ENCODE measurements around the gene HIBADH. TPM values are rescaled to one million over a fixed set of nuclear protein-coding genes. Genes with fewer than 3 reads are reported as not detected.
"Not testable (repeated sequence)": the region's sequence is repeated elsewhere in the genome, so short reads cannot be mapped to it uniquely, and the experiment has no call there.

The HIBADH gene
- polyA plus RNA-seq, 1 donor (not counting 4 experiments of a cell fraction or from before 2014, with no cell fraction given): 42.6 TPM

GRCh38 chr7:27639851-27640250 is 22.8 kb downstream of the HIBADH start:
- H4K20me1 ChIP-seq (ENCODE audit: control insufficient read depth, extremely low read depth, insufficient read depth, low read length): no peaks in the 10 kb centered on the region
- H3K4me1 ChIP-seq (ENCODE audit: control insufficient read depth, extremely low read depth, insufficient read depth, low read length): no peaks in the 10 kb centered on the region
- DNase-seq (ENCODE audit: low read depth, low spot score) (no peak), FAIRE-seq (no peak)
- no peak overlapping the region for H3K4me2 ChIP-seq (ENCODE audit: control insufficient read depth, extremely low read depth, insufficient read depth, low read depth, low read length)
- no peaks in the 10 kb centered on the region for H3K9me1 ChIP-seq (ENCODE audit: control insufficient read depth, extremely low read depth, insufficient read depth, low read length)
- H3K36me3 ChIP-seq (ENCODE audit: control insufficient read depth in 2 of 2, extremely low read depth in 1 of 2, insufficient read depth in 2 of 2, low read length in 2 of 2): no peaks in the 10 kb centered on the region
- H3K4me3 ChIP-seq (ENCODE audit: control insufficient read depth in 2 of 3, extremely low read depth in 1 of 3, insufficient read depth in 2 of 3, low read depth in 1 of 3, low read length in 3 of 3): no peak overlapping the region
- no peak overlapping the region for H2AFZ ChIP-seq (ENCODE audit: control insufficient read depth, low read length)
- no peak overlapping the region for H3K27ac ChIP-seq (ENCODE audit: control insufficient read depth, insufficient read depth, low read length)
- TF ChIP-seq CTCF (optimal IDR thresholded peaks at IDR 0.05 in 1 of 3, IDR thresholded peaks at IDR 0.05 in 1 of 3, conservative IDR thresholded peaks at IDR 0.05 in 1 of 3; ENCODE audit: extremely low read depth in 1 of 3, insufficient read depth in 2 of 3, low read length in 3 of 3) (no peak), EZH2 (IDR thresholded peaks at IDR 0.05; ENCODE audit: low read length) (no peak)
- no peaks in the 10 kb centered on the region for H3K79me2 ChIP-seq (ENCODE audit: control insufficient read depth, insufficient read depth, low read length)
- no peak overlapping the region for H3K9ac ChIP-seq (ENCODE audit: control insufficient read depth, extremely low read depth, insufficient read depth, low read length)
- dilution Hi-C loops (cut with MboI; ENCODE audit: extremely low pct_ligation_motif_present, low sequenced_read_pairs): no loop called here
- no peaks in the 10 kb centered on the region for H3K9me3 ChIP-seq (ENCODE audit: control insufficient read depth, low read depth, low read length)
- H3K27me3 ChIP-seq (ENCODE audit: control insufficient read depth, extremely low read depth, insufficient read depth, low read length): no peaks in the 10 kb centered on the region

- H4K20me1 ChIP-seq (ENCODE audit: control insufficient read depth, extremely low read depth, insufficient read depth, low read length); FAIRE-seq; H3K9me3 ChIP-seq (ENCODE audit: control insufficient read depth, low read depth, low read length); H2AFZ ChIP-seq (ENCODE audit: control insufficient read depth, low read length); H3K9ac ChIP-seq (ENCODE audit: control insufficient read depth, extremely low read depth, insufficient read depth, low read length); H3K9me1 ChIP-seq (ENCODE audit: control insufficient read depth, extremely low read depth, insufficient read depth, low read length); dilution Hi-C loops (cut with MboI; ENCODE audit: extremely low pct_ligation_motif_present, low sequenced_read_pairs); H3K4me3 ChIP-seq (ENCODE audit: control insufficient read depth in 2 of 3, extremely low read depth in 1 of 3, insufficient read depth in 2 of 3, low read depth in 1 of 3, low read length in 3 of 3); H3K4me1 ChIP-seq (ENCODE audit: control insufficient read depth, extremely low read depth, insufficient read depth, low read length); H3K27ac ChIP-seq (ENCODE audit: control insufficient read depth, insufficient read depth, low read length); H3K79me2 ChIP-seq (ENCODE audit: control insufficient read depth, insufficient read depth, low read length); H3K4me2 ChIP-seq (ENCODE audit: control insufficient read depth, extremely low read depth, insufficient read depth, low read depth, low read length); H3K36me3 ChIP-seq (ENCODE audit: control insufficient read depth in 2 of 2, extremely low read depth in 1 of 2, insufficient read depth in 2 of 2, low read length in 2 of 2); DNase-seq (ENCODE audit: low read depth, low spot score); H3K27me3 ChIP-seq (ENCODE audit: control insufficient read depth, extremely low read depth, insufficient read depth, low read length): not testable (repeated sequence)
Observed at GRCh38 chr7:27639048-27639447, 23.6 kb downstream of the HIBADH start.

GRCh38 chr7:27636326-27637006 is 26.2 kb downstream of the HIBADH start:
- dilution Hi-C loops (cut with MboI; ENCODE audit: extremely low pct_ligation_motif_present, low sequenced_read_pairs): no loop called here
- H3K36me3 ChIP-seq (ENCODE audit: control insufficient read depth in 2 of 2, extremely low read depth in 1 of 2, insufficient read depth in 2 of 2, low read length in 2 of 2): peaks cover 0 to 3% of the 10 kb centered on the region in 2 experiments
- H3K9me3 ChIP-seq (ENCODE audit: control insufficient read depth, low read depth, low read length): no peaks in the 10 kb centered on the region
- H2AFZ ChIP-seq (ENCODE audit: control insufficient read depth, low read length): no peak overlapping the region
- no peaks in the 10 kb centered on the region for H3K79me2 ChIP-seq (ENCODE audit: control insufficient read depth, insufficient read depth, low read length)
- FAIRE-seq (no peak), DNase-seq (ENCODE audit: low read depth, low spot score) (no peak)
- no peaks in the 10 kb centered on the region for H3K9me1 ChIP-seq (ENCODE audit: control insufficient read depth, extremely low read depth, insufficient read depth, low read length)
- no peak overlapping the region for H3K27ac ChIP-seq (ENCODE audit: control insufficient read depth, insufficient read depth, low read length)
- H3K4me1 ChIP-seq (ENCODE audit: control insufficient read depth, extremely low read depth, insufficient read depth, low read length): no peaks in the 10 kb centered on the region
- no peaks in the 10 kb centered on the region for H4K20me1 ChIP-seq (ENCODE audit: control insufficient read depth, extremely low read depth, insufficient read depth, low read length)
- no peak overlapping the region for H3K9ac ChIP-seq (ENCODE audit: control insufficient read depth, extremely low read depth, insufficient read depth, low read length)
- no peak overlapping the region for H3K4me2 ChIP-seq (ENCODE audit: control insufficient read depth, extremely low read depth, insufficient read depth, low read depth, low read length)
- H3K4me3 ChIP-seq (ENCODE audit: control insufficient read depth in 2 of 3, extremely low read depth in 1 of 3, insufficient read depth in 2 of 3, low read depth in 1 of 3, low read length in 3 of 3): no peak overlapping the region
- no peaks in the 10 kb centered on the region for H3K27me3 ChIP-seq (ENCODE audit: control insufficient read depth, extremely low read depth, insufficient read depth, low read length)
- no peak for TF ChIP-seq CTCF (optimal IDR thresholded peaks at IDR 0.05 in 1 of 3, IDR thresholded peaks at IDR 0.05 in 1 of 3, conservative IDR thresholded peaks at IDR 0.05 in 1 of 3; ENCODE audit: extremely low read depth in 1 of 3, insufficient read depth in 2 of 3, low read length in 3 of 3)
- no peak for TF ChIP-seq EZH2 (IDR thresholded peaks at IDR 0.05; ENCODE audit: low read length)
